Mesenchymal stem cell (in vitro differentiated cells and primary cell): ENCODE measurements around the gene OPCML.

ENCODE experiments used
- DNase-seq: peaks from one replicate; pipeline ENCODE4 v3.0.0-alpha.2; 2013
- H2AFZ ChIP-seq: one replicate; pipeline ENCODE4 v1.6.1; 2013; ENCODE audit warnings: low read depth, mild to moderate bottlenecking, control low read depth, inconsistent platforms, low read length, moderate library complexity
- H2AK5ac ChIP-seq: 2 replicates; pipeline ENCODE4 v1.6.1; 2013; ENCODE audit warnings: low read length, moderate library complexity, mild to moderate bottlenecking, inconsistent platforms; ENCODE audit not compliant: severe bottlenecking
- H2BK120ac ChIP-seq: one replicate; pipeline ENCODE4 v1.6.1; 2013; ENCODE audit warnings: low read depth, mild to moderate bottlenecking, inconsistent platforms, low read length, moderate library complexity
- H2BK12ac ChIP-seq, 2 experiments: one replicate each; pipeline ENCODE4 v1.6.1; 2013; ENCODE audit warnings: inconsistent platforms in 2 of 2, low read length in 2 of 2, mild to moderate bottlenecking in 2 of 2, moderate library complexity in 2 of 2, control low read depth in 1 of 2
- H2BK15ac ChIP-seq: one replicate; pipeline ENCODE4 v1.6.1; 2013; ENCODE audit warnings: mild to moderate bottlenecking, low read depth, inconsistent platforms; ENCODE audit not compliant: poor library complexity, severe bottlenecking
- H2BK5ac ChIP-seq: 2 replicates; pipeline ENCODE4 v1.6.1; 2013; ENCODE audit warnings: low read depth, mild to moderate bottlenecking, low read length, control low read depth, inconsistent platforms; ENCODE audit not compliant: poor library complexity, severe bottlenecking
- H3K14ac ChIP-seq, 2 experiments: one replicate each; pipeline ENCODE4 v1.6.1; 2013; ENCODE audit warnings: inconsistent platforms in 2 of 2, low read length in 2 of 2, control low read depth in 1 of 2, mild to moderate bottlenecking in 1 of 2, moderate library complexity in 1 of 2
- H3K18ac ChIP-seq, 2 experiments: one replicate each; pipeline ENCODE4 v1.6.1; 2013; ENCODE audit warnings: inconsistent platforms in 2 of 2, low read length in 2 of 2, control low read depth in 1 of 2, low read depth in 1 of 2, mild to moderate bottlenecking in 1 of 2
- H3K23ac ChIP-seq, 2 experiments: one replicate each; pipeline ENCODE4 v1.6.1; 2013; ENCODE audit warnings: inconsistent platforms in 2 of 2, low read length in 2 of 2, mild to moderate bottlenecking in 2 of 2, moderate library complexity in 2 of 2, control low read depth in 1 of 2
- H3K27ac ChIP-seq: 2 replicates; pipeline ENCODE4 v1.5.1; 2013; ENCODE audit warnings: mild to moderate bottlenecking, moderate library complexity, low read length, control low read depth, inconsistent platforms; ENCODE audit not compliant: poor library complexity, severe bottlenecking
- H3K27me3 ChIP-seq, 2 experiments: 2 replicates each; pipeline versions ENCODE4 v1.6.1 to v1.7.0; 2013; ENCODE audit warnings: low read length in 2 of 2, mild to moderate bottlenecking in 2 of 2, moderate library complexity in 2 of 2, control low read depth in 1 of 2, inconsistent platforms in 1 of 2; ENCODE audit not compliant: control insufficient read depth in 1 of 2, insufficient read depth in 1 of 2
- H3K36me3 ChIP-seq, 2 experiments: 2 replicates each; pipeline versions ENCODE4 v1.6.1 to v1.7.0; 2013; ENCODE audit warnings: low read length in 2 of 2, control low read depth in 1 of 2, inconsistent platforms in 1 of 2, low read depth in 1 of 2, mild to moderate bottlenecking in 1 of 2; ENCODE audit not compliant: insufficient read depth in 2 of 2, control insufficient read depth in 1 of 2
- H3K4ac ChIP-seq, 2 experiments: one replicate each; pipeline ENCODE4 v1.6.1; 2013; ENCODE audit warnings: inconsistent platforms in 2 of 2, low read length in 2 of 2, mild to moderate bottlenecking in 2 of 2, moderate library complexity in 2 of 2, control low read depth in 1 of 2, low read depth in 1 of 2
- H3K4me1 ChIP-seq: 2 replicates; pipeline ENCODE4 v1.6.1; 2013; ENCODE audit warnings: low read depth, low read length, control low read depth; ENCODE audit not compliant: control insufficient read depth, insufficient read depth
- H3K4me2 ChIP-seq: 2 replicates; pipeline ENCODE4 v1.6.1; 2013; ENCODE audit warnings: low read length, mild to moderate bottlenecking, inconsistent platforms; ENCODE audit not compliant: poor library complexity, severe bottlenecking
- H3K4me3 ChIP-seq, 2 experiments: 2 replicates each; pipeline versions ENCODE4 v1.5.1 to v1.7.0; 2013; ENCODE audit warnings: low read length in 2 of 2, mild to moderate bottlenecking in 2 of 2, control low read depth in 1 of 2, low read depth in 1 of 2; ENCODE audit not compliant: insufficient read depth in 1 of 2
- H3K79me1 ChIP-seq: replicated peaks from 2 replicates; pipeline ENCODE4 v1.6.1; 2013; ENCODE audit warnings: mild to moderate bottlenecking, control low read depth, low read length, inconsistent platforms; ENCODE audit not compliant: poor library complexity, severe bottlenecking
- H3K9ac ChIP-seq: 2 replicates; pipeline ENCODE4 v1.7.0; 2013; ENCODE audit warnings: mild to moderate bottlenecking, low read length, moderate library complexity
- H3K9me3 ChIP-seq: 2 replicates; pipeline ENCODE4 v1.7.0; 2013; ENCODE audit warnings: mild to moderate bottlenecking, low read length; ENCODE audit not compliant: control insufficient read depth
- H4K8ac ChIP-seq: one replicate; pipeline ENCODE4 v1.6.1; 2013; ENCODE audit warnings: inconsistent platforms, mild to moderate bottlenecking, low read length, moderate library complexity
- H4K91ac ChIP-seq: one replicate; pipeline ENCODE4 v1.6.1; 2013; ENCODE audit warnings: mild to moderate bottlenecking, low read length, inconsistent platforms
- WGBS: methylation state at CpG from one replicate; pipeline ENCODE4 v1.1.7; 2013; ENCODE audit warnings: mixed read lengths; 5-methylcytosine and 5-hydroxymethylcytosine counted together

Gene OPCML

GRCh38 chr11:133553885-133554740, 21.8 kb upstream of the OPCML start:
- no peak overlapping the region for H3K18ac ChIP-seq
- WGBS, result 80% methylated on average over 16 of the region's 22 CpGs
- H2BK120ac ChIP-seq, result no peak overlapping the region
- no peak overlapping the region for H4K8ac ChIP-seq
- DNase-seq, result no peak
- no peaks in the 10 kb centered on the region for H3K4me1 ChIP-seq
- H3K9ac ChIP-seq, result no peak overlapping the region
- no peak overlapping the region for H3K23ac ChIP-seq
- no peak overlapping the region for H2BK5ac ChIP-seq
- H2AFZ ChIP-seq, result no peak overlapping the region
- no peak overlapping the region for H4K91ac ChIP-seq
- H3K4ac ChIP-seq, result no peak overlapping the region
- H2AK5ac ChIP-seq, result no peak overlapping the region
- H3K27ac ChIP-seq, result no peak overlapping the region
- no peaks in the 10 kb centered on the region for H3K36me3 ChIP-seq
- H3K27me3 ChIP-seq, result no peaks in the 10 kb centered on the region
- H3K79me1 ChIP-seq, result no peaks in the 10 kb centered on the region
- H3K14ac ChIP-seq, result no peak overlapping the region
- H3K4me2 ChIP-seq, result no peak overlapping the region
- H2BK15ac ChIP-seq, result no peak overlapping the region
- H2BK12ac ChIP-seq, result no peak overlapping the region
- no peaks in the 10 kb centered on the region for H3K9me3 ChIP-seq
- no peak overlapping the region for H3K4me3 ChIP-seq

- Histone ChIP-seq H3K27me3 (no peaks in the 10 kb centered on the region), H2BK120ac (no peak overlapping the region), H3K4me2 (no peak overlapping the region), H3K9ac (no peak overlapping the region), H3K27ac (no peak overlapping the region), H3K4me1 (no peaks in the 10 kb centered on the region), H2AK5ac (no peak overlapping the region), H3K4me3 (no peak overlapping the region), H2BK5ac (no peak overlapping the region), H3K36me3 (no peaks in the 10 kb centered on the region), H3K14ac (no peak overlapping the region), H2BK15ac (no peak overlapping the region), H3K9me3 (no peaks in the 10 kb centered on the region), H2AFZ (no peak overlapping the region), H2BK12ac (no peak overlapping the region), H4K8ac (no peak overlapping the region), H3K79me1 (no peaks in the 10 kb centered on the region), H3K18ac (no peak overlapping the region), H4K91ac (no peak overlapping the region), H3K4ac (no peak overlapping the region), H3K23ac (no peak overlapping the region)
- no peak for DNase-seq
- WGBS, result 72% methylated on average over 6 of the region's 6 CpGs
Observed at GRCh38 chr11:133552938-133553337, 20.6 kb upstream of the OPCML start.

GRCh38 chr11:133551064-133551463, 18.8 kb upstream of the OPCML start:
- Histone ChIP-seq H3K4ac (no peak overlapping the region), H3K23ac (no peak overlapping the region), H3K27ac (no peak overlapping the region), H3K9me3 (no peaks in the 10 kb centered on the region), H2AK5ac (no peak overlapping the region), H3K79me1 (no peaks in the 10 kb centered on the region), H2BK5ac (no peak overlapping the region), H2AFZ (no peak overlapping the region), H3K27me3 (no peaks in the 10 kb centered on the region), H3K4me3 (no peak overlapping the region), H3K4me2 (no peak overlapping the region), H3K4me1 (no peaks in the 10 kb centered on the region), H3K14ac (no peak overlapping the region), H2BK12ac (no peak overlapping the region), H2BK15ac (no peak overlapping the region), H4K8ac (no peak overlapping the region), H2BK120ac (no peak overlapping the region), H3K36me3 (no peaks in the 10 kb centered on the region), H3K9ac (no peak overlapping the region), H3K18ac (no peak overlapping the region), H4K91ac (no peak overlapping the region)
- WGBS, result 90% methylated on average over 2 of the region's 5 CpGs
- no peak for DNase-seq

GRCh38 chr11:133549826-133550225, 17.5 kb upstream of the OPCML start:
- H3K9ac ChIP-seq, result no peak overlapping the region
- no peak overlapping the region for H3K23ac ChIP-seq
- no peak overlapping the region for H3K27ac ChIP-seq
- no peaks in the 10 kb centered on the region for H3K27me3 ChIP-seq
- H3K36me3 ChIP-seq, result no peaks in the 10 kb centered on the region
- no peak overlapping the region for H2AFZ ChIP-seq
- no peak overlapping the region for H2BK120ac ChIP-seq
- DNase-seq, result no peak
- no peak overlapping the region for H2AK5ac ChIP-seq
- H3K4ac ChIP-seq, result no peak overlapping the region
- no peak overlapping the region for H3K14ac ChIP-seq
- no peak overlapping the region for H2BK15ac ChIP-seq
- no peaks in the 10 kb centered on the region for H3K79me1 ChIP-seq
- no peak overlapping the region for H4K91ac ChIP-seq
- H2BK12ac ChIP-seq, result no peak overlapping the region
- no peaks in the 10 kb centered on the region for H3K9me3 ChIP-seq
- 42% methylated on average over 3 of the region's 3 CpGs for WGBS
- H4K8ac ChIP-seq, result no peak overlapping the region
- no peak overlapping the region for H3K4me2 ChIP-seq
- no peak overlapping the region for H3K18ac ChIP-seq
- H3K4me1 ChIP-seq, result no peaks in the 10 kb centered on the region
- H3K4me3 ChIP-seq, result no peak overlapping the region
- no peak overlapping the region for H2BK5ac ChIP-seq
